ENCODE data around the gene AASDHPPT. TPM values are rescaled to one million over a fixed set of nuclear protein-coding genes. Genes with fewer than 3 reads are reported as not detected.
"Not testable (repeated sequence)": the region's sequence is repeated elsewhere in the genome, so short reads cannot be mapped to it uniquely, and the experiment has no call there.

AASDHPPT gene
- polyA plus RNA-seq, 1 experiment: 61.9 TPM

DNA sequence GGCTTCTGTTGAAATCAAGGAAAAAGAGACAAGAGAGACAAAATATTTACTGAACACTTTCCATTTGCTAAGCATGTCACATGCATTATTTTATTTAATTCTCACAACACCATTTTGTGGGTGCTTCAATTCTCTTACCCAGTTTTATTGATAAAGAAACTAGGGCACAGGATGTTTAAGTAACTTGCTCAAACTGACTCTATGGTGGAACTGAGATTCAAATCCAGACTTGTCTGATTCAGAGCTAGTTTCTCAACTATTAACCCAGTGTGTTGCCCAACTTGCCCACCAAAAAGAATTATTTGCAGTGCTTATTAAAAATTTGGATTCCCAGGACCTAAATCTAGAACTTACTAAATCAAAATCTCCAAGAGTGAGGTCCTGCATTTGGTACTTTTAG, 33.9 kb upstream of the AASDHPPT start:
- no peak overlapping the region for H3K4me3 ChIP-seq (ENCODE audit: low read depth, low read length)
- TF ChIP-seq, protein P1, sequence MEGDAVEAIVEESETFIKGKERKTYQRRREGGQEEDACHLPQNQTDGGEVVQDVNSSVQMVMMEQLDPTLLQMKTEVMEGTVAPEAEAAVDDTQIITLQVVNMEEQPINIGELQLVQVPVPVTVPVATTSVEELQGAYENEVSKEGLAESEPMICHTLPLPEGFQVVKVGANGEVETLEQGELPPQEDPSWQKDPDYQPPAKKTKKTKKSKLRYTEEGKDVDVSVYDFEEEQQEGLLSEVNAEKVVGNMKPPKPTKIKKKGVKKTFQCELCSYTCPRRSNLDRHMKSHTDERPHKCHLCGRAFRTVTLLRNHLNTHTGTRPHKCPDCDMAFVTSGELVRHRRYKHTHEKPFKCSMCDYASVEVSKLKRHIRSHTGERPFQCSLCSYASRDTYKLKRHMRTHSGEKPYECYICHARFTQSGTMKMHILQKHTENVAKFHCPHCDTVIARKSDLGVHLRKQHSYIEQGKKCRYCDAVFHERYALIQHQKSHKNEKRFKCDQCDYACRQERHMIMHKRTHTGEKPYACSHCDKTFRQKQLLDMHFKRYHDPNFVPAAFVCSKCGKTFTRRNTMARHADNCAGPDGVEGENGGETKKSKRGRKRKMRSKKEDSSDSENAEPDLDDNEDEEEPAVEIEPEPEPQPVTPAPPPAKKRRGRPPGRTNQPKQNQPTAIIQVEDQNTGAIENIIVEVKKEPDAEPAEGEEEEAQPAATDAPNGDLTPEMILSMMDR (IDR thresholded peaks at IDR 0.05; ENCODE audit: low read depth, low read length): no peak
- no peak overlapping the region for H3K27ac ChIP-seq (ENCODE audit: low read depth, low read length)
- POLR2A ChIA-PET: no interaction called here
- no peaks in the 10 kb centered on the region for H3K9me3 ChIP-seq (ENCODE audit: control insufficient read depth, insufficient read depth, low read length)
- no peaks in the 10 kb centered on the region for H3K27me3 ChIP-seq (ENCODE audit: control insufficient read depth, insufficient read depth, low read length)
- DNase-seq (ENCODE audit: low read depth, low spot score): no peak
- CTCF ChIA-PET: no interaction called here

DNA sequence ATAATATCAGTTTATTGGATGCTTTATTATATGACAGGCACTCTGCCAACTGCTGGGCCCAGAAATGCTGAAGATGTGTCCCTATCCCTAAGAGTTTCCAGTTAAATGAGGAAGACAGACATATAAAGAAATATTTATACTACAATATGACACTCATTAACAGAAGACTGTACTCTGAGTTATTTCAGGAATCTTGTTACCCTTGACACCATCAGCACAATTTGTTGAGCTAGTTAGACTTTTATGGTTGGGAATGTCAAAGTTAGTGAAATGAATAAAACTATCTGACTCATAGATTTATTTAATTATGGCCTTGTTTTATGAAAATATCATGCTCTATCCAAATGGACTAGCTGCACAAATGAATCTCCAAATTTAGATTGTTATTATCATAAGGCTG, 29.8 kb upstream of the AASDHPPT start:
- TF ChIP-seq, protein P1 (IDR thresholded peaks at IDR 0.05; ENCODE audit: low read depth, low read length): no peak
- POLR2A ChIA-PET: no interaction called here
- H3K4me3 ChIP-seq (ENCODE audit: low read depth, low read length): no peak overlapping the region
- no peak for DNase-seq (ENCODE audit: low read depth, low spot score)
- no peak overlapping the region for H3K27ac ChIP-seq (ENCODE audit: low read depth, low read length)
- H3K9me3 ChIP-seq (ENCODE audit: control insufficient read depth, insufficient read depth, low read length): no peaks in the 10 kb centered on the region
- CTCF ChIA-PET: no interaction called here
- H3K27me3 ChIP-seq (ENCODE audit: control insufficient read depth, insufficient read depth, low read length): no peaks in the 10 kb centered on the region

DNA sequence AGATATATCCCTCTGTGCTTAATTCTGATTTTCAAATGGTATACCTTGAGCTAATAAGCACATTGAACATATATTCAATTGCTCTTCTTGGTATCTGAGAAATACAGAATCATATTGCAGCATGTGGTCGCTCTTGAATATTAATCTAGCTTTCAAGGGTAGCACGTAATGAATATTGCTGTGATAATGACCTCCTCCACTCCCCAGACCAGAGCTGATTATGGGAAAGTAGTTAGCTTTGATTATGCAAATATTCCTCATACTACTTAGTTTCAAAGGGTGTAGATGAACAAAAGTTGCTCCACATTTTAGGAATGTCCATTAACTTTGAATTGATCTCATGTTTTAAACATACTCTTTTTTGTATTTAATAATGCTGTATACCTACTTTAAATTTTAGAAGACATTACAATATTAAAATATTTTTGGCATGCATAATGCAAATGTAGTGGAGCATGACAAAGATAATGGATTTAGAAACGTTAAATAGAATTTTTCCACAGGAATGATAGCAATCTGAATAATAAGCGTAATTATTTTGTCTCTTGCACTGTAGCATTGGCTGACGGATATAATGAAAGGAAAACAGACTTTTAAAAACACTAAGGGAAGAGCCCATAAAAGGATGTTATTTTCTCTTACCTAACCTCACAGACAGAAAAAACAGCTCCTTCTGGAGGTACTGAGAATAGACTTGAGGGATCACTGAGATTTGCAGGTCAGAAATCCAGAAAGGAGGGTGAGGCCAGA, 27.6 kb upstream of the AASDHPPT start:
- TF ChIP-seq, protein P1 (IDR thresholded peaks at IDR 0.05; ENCODE audit: low read depth, low read length): no peak
- ChIA-PET POLR2A (no interaction called here), CTCF (no interaction called here)
- no peak overlapping the region for H3K27ac ChIP-seq (ENCODE audit: low read depth, low read length)
- H3K27me3 ChIP-seq (ENCODE audit: control insufficient read depth, insufficient read depth, low read length): no peaks in the 10 kb centered on the region
- H3K9me3 ChIP-seq (ENCODE audit: control insufficient read depth, insufficient read depth, low read length): no peaks in the 10 kb centered on the region
- no peak overlapping the region for H3K4me3 ChIP-seq (ENCODE audit: low read depth, low read length)
- no peak for DNase-seq (ENCODE audit: low read depth, low spot score)

DNA sequence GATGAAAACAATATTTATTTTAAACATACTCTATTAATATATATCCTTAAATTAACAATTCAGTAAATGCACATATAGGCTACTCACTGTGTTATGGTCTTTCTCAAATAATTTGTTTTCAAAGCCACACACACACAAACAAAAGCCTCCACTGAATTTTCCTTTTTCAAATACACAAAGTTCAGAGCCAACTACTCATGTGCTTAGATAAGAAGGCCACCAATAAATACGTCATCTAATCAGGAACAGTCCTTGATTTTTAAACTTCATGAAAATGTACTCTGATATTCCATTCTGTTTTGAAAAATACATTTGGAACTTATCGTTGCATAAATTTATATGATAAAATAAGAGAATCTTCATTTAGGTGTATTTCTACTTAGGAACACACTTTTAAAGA, 26.4 kb upstream of the AASDHPPT start:
- no peak overlapping the region for H3K4me3 ChIP-seq (ENCODE audit: low read depth, low read length)
- ChIA-PET CTCF (no interaction called here), POLR2A (no interaction called here)
- TF ChIP-seq, protein P1 (IDR thresholded peaks at IDR 0.05; ENCODE audit: low read depth, low read length): no peak
- no peaks in the 10 kb centered on the region for H3K9me3 ChIP-seq (ENCODE audit: control insufficient read depth, insufficient read depth, low read length)
- H3K27ac ChIP-seq (ENCODE audit: low read depth, low read length): no peak overlapping the region
- no peak for DNase-seq (ENCODE audit: low read depth, low spot score)
- H3K27me3 ChIP-seq (ENCODE audit: control insufficient read depth, insufficient read depth, low read length): no peaks in the 10 kb centered on the region

DNA sequence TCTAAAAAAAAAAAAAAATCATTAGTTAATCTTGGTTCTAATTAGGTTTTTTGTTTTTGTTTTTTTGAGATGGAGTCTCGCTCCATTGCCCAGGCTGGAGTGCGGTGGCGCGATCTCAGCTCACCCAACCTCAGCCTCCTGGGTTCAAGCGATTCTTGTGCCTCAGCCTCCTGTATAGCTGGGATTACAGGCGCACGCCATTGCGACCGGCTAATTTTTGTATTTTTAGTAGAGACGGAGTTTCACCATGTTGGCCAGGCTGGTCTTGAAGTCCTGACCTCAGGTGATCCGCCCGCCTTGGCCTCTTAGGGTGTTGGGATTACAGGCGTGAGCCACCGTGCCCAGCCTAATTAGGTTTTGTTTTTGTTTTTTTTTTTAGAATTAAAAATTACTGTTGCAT, 19.1 kb upstream of the AASDHPPT start:
- POLR2A ChIA-PET; H3K9me3 ChIP-seq (ENCODE audit: control insufficient read depth, insufficient read depth, low read length); H3K4me3 ChIP-seq (ENCODE audit: low read depth, low read length); H3K27me3 ChIP-seq (ENCODE audit: control insufficient read depth, insufficient read depth, low read length); DNase-seq (ENCODE audit: low read depth, low spot score); CTCF ChIA-PET; H3K27ac ChIP-seq (ENCODE audit: low read depth, low read length): not testable (repeated sequence)

Measured in AG04450 (cell line).